Thyroid gland (tissue), 4 donors: Measurements from ENCODE around the gene NAT10. TPM values are rescaled to one million over a fixed set of nuclear protein-coding genes. Genes with fewer than 3 reads are reported as not detected.

Experiments
- DNase-seq, 2 donors: peaks; one replicate each; pipeline ENCODE4 v3.0.0-alpha.2; 2019
- H3K27ac ChIP-seq, 3 donors: fragments of 200-600 bp; sonication (generic); 1 replicate in 2 of 3; 2 replicates in 1 of 3; pipeline ENCODE4 v1.5.1; 2016 to 2019; ENCODE audit warnings: mild to moderate bottlenecking in 1 of 3, moderate library complexity in 1 of 3
- H3K27me3 ChIP-seq: fragments of 200-600 bp; sonication (generic); one replicate; pipeline ENCODE4 v1.5.1; 2019
- H3K36me3 ChIP-seq, 2 donors: fragments of 200-600 bp; sonication (generic); one replicate each; pipeline ENCODE4 v1.5.1; 2016 to 2019
- H3K4me1 ChIP-seq, 2 donors: fragments of 200-600 bp; sonication (generic); one replicate each; pipeline ENCODE4 v1.5.1; 2017 to 2019
- H3K4me3 ChIP-seq, 3 donors: fragments of 200-600 bp; sonication (generic); replicated peaks in 1 of 3; 1 replicate in 2 of 3; 2 replicates in 1 of 3; pipeline ENCODE4 v1.5.1; 2016; ENCODE audit warnings: mild to moderate bottlenecking in 1 of 3
- H3K9me3 ChIP-seq: fragments of 200-600 bp; sonication (generic); one replicate; pipeline ENCODE4 v1.5.1; 2017
- CTCF ChIP-seq, 6 experiments: fragments of 200-600 bp in 3 of 6; fragments of 450-650 bp in 3 of 6; sonication (generic) in 3 of 6; IDR thresholded peaks; one replicate each; pipeline ENCODE4 v1.5.1; 2016 to 2019; ENCODE audit warnings: antibody characterized with exemption in 6 of 6, mild to moderate bottlenecking in 2 of 6, inconsistent platforms in 1 of 6, moderate library complexity in 1 of 6
- POLR2A ChIP-seq, 2 donors: fragments of 450-650 bp; IDR thresholded peaks; one replicate each; pipeline ENCODE4 v1.6.1; 2017; ENCODE audit warnings: antibody characterized with exemption in 2 of 2, mild to moderate bottlenecking in 2 of 2, moderate library complexity in 1 of 2
- WGBS, 2 donors: methylation state at CpG; one replicate each; pipeline ENCODE4 v1.1.5; 2017; 5-methylcytosine and 5-hydroxymethylcytosine counted together
- intact Hi-C: fragments of 100-400 bp; cut with DNase I; formaldehyde crosslinking; loops from one replicate; pipeline ENCODE4 v1.15.1; 2023
- total RNA-seq, 4 donors: library from RNA; depleted of rRNA; stranded (reverse); fragments of >200 nt; gene quantifications; one replicate each; pipeline ENCODE4 v1.2.3, GENCODE V29; 2016

Gene NAT10
- total RNA-seq, 4 donors from 2014 or later = 25.9 to 32.9 (median 31.2) TPM

- Histone ChIP-seq H3K36me3 (peaks cover 46 to 78% of the 10 kb centered on the region in 2 donors), H3K4me1 (no peaks in the 10 kb centered on the region), H3K27ac (no peak overlapping the region), H3K27me3 (no peaks in the 10 kb centered on the region), H3K9me3 (no peaks in the 10 kb centered on the region), H3K4me3 (no peak overlapping the region)
- intact Hi-C loops = no loop called here
- TF ChIP-seq CTCF (IDR thresholded peaks at IDR 0.05) (no peak), POLR2A (IDR thresholded peaks at IDR 0.05) (no peak)
- no peak for DNase-seq
- WGBS, 2 donors = 83 to 88% methylated on average over 4 of the region's 4 CpGs
Measured at GRCh38 chr11:34124885-34125668, 19.6 kb downstream of the NAT10 start.

DNA sequence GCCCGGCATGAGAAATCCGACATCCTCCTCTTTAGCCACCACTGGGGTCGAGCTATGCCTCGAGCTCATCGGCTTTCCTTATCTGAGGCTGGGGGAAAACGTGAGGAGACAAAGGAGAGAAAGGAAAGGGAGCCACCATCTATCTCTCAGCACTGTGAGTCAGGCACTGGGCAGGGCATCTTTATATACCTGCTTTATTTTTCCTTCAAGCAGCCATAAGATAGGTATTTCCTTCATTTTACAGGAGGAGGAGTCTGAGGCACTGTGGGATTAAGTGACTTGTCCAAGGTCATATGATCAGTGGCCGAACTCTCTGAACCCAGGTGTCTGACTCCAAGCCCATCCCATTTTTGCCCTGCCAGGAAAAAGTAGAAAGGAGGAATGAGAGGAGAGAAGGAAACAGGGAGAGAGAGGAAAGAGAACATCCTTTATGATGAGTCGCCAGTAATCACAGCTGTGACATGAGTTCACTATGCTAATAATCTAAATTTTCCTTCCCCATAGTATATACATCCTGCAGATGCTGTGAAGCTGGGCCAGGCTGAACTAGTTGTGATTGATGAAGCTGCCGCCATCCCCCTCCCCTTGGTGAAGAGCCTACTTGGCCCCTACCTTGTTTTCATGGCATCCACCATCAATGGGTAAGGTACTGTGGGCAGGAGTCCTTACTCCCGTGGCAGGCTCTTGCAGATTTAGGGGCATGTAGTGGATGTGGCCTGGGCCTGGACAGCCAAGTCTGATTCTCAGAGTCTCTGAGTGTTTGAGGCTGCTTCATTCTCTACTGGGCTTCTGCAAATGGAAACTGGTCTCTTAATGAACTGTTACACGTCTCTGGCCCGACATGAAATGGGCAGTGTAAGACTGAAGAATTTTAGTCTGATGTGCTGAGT is 21.8 kb downstream of the NAT10 start:
- Histone ChIP-seq H3K4me1 (no peaks in the 10 kb centered on the region), H3K27ac (no peak overlapping the region), H3K4me3 (no peak overlapping the region), H3K9me3 (no peaks in the 10 kb centered on the region), H3K36me3 (peaks cover 52 to 78% of the 10 kb centered on the region in 2 donors), H3K27me3 (no peaks in the 10 kb centered on the region)
- intact Hi-C loops = no loop called here
- WGBS, 2 donors = 91 to 94% methylated on average over 12 of the region's 12 CpGs
- TF ChIP-seq POLR2A (IDR thresholded peaks at IDR 0.05) = no peak
- TF ChIP-seq CTCF (IDR thresholded peaks at IDR 0.05) = no peak
- no peak for DNase-seq

DNA sequence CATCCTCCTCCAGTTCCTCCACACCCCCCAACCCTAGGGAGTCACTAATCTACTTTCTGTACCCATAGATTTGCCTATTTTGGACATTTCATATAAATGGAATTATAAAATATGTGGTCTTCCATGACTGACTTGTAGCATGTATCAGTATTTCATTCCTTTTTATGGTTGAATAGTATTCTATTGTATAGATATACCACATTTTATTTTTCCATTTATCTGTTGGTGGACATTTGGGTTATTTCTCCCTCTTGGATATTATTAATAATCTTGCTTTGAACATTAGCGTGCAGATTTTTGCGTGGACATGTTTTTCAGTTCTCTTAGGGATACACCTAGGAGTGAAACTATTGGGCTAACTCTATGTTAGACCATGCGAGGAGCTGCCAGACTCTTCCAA is 23.4 kb downstream of the NAT10 start:
- no peak for TF ChIP-seq CTCF (IDR thresholded peaks at IDR 0.05)
- no peak for TF ChIP-seq POLR2A (IDR thresholded peaks at IDR 0.05)
- H3K4me1 ChIP-seq = no peaks in the 10 kb centered on the region
- intact Hi-C loops = no loop called here
- H3K27ac ChIP-seq = no peak overlapping the region
- H3K36me3 ChIP-seq = peaks cover 51 to 71% of the 10 kb centered on the region in 2 donors
- no peak overlapping the region for H3K4me3 ChIP-seq
- H3K27me3 ChIP-seq = no peaks in the 10 kb centered on the region
- no peaks in the 10 kb centered on the region for H3K9me3 ChIP-seq
- 99% methylated on average over 3 of the region's 3 CpGs for WGBS, 2 donors
- DNase-seq = no peak

GRCh38 chr11:34132261-34132965 is 27.0 kb downstream of the NAT10 start:
- Histone ChIP-seq H3K4me1 (no peaks in the 10 kb centered on the region), H3K4me3 (no peak overlapping the region), H3K9me3 (no peaks in the 10 kb centered on the region), H3K36me3 (peaks cover 68 to 72% of the 10 kb centered on the region in 2 donors), H3K27ac (no peak overlapping the region), H3K27me3 (no peaks in the 10 kb centered on the region)
- intact Hi-C loops = no loop called here
- TF ChIP-seq POLR2A (IDR thresholded peaks at IDR 0.05) (no peak), CTCF (IDR thresholded peaks at IDR 0.05) (no peak)
- DNase-seq = no peak
- whole genome bisulfite sequencing, 2 donors = 87 to 94% methylated on average over 4 of the region's 4 CpGs
